Measurements from ENCODE around the gene LEKR1.
"Not testable (repeated sequence)": the region's sequence is repeated elsewhere in the genome, so short reads cannot be mapped to it uniquely, and the experiment has no call there.

Gene LEKR1

DNA sequence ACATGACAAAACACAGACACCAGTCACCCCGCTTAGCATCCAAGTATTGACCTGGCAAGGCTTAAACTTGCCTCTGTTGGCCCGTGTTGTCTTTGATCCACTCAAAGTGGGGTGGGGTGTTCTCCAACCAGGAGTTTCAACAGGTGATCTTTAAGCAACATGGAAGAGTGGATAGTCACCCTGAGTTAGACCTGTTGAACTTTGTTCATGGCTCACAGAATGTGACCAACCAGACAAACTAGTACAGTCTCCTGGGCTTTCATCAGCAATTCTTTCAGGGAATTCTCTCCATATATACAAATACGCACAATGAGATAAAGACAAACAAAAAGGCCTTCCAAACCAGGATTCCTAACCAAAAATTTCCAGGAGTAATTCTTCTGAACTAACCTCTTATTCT, 11.9 kb downstream of the LEKR1 start:
- DNase-seq = no peak

DNA sequence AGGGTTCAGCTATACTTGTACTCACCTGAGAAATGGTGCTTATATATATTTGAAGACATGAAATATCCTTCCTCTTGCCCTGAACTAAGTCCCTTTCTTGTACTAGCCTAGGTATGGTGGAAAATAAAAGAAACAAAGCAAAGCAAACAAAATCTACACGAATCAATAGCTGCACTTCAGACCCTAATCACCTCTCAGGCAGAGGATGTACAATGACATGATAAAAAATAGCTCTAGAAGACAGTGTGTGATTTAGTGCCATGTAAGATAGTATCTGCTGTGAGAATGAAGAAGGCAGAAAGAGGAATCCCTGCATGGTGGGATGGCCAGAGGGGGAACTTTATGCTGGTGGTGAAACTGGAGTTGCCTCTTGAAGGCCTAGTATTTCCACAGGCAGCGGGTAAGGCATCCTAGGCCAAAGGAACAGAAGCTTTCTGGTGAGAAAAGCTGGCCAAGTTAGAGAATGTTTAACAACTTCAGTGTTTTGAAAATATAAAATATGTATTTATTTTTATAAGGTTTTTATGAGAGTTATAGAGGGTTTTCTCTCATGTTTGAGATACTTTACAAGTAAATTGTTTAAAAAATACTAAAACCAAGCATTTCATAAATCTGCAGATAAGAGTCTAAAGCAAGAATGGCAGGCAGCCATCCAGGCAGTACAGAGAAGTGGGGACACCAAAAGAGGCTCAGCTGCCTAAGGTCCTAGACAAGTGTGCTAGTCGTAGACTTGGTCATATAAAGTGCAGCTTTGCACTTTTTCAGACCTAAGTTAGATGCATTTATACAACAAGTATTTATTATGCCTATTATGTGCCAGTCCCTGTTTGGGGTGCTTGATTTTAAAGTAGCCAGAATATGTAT, 14.9 kb downstream of the LEKR1 start:
- no peak for DNase-seq

DNA sequence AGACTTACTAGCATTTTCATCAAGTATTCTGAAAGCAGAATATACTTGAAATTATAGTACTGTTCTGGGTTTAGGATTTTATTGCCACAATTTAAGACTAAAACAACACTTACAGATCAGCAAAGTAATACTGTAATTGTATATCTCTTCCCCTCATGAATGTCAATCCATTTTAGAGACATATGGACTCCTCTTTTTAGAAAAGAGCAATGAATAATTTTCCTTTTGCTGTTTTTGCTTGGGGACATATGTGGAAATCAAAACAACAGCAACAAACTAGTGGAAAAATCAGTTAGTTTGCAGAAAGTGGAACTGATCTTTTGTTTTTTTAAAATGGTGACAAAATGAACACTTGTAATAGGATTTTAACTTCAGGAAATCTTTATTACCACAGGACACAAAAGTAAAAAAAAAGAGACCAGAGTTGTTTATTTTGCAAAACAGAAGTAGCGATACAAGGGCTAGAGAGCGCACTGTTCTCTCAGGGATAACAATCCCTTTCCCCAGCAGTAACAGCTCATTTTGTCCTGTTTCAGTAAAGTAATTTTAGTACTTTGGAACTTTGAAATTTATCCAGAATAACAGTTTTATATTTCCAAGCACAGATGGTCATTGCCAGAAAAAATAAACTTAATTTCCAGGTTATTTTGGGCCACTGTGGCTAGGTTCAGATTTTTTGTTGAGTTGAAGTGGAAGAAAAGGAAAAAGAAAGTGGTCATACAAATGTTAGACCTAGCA, 17.1 kb downstream of the LEKR1 start:
- no peak for DNase-seq

DNA sequence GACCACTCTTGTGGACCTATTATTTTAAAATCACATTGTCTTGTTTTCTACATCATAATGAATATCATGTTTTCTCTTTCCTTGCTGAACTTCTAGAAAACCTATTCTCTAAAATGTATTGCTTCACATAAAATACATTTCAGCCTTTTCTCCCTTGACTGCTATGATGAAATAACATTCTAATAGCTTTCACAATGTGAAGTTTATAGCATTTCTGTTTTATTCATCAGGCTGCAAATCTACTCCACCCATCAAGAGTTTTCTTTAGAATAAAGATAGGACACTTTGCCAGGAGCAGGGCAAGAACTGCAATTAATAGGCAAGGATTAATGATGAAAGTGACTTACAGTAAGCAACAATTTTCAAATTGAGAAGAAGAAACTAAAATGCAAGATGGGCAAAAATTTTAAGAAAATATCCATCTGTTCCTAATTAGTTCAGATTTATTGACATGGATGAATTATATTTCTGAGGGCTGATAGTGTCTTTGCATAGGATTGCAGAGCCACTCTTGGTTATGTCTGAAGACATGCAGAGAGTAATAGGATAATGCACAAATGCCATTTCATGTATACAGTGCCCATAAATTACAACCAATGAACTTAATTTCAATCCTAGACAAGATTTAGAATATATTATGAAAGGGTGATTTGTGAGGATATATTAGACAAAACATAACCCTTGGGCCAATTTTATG, 21.7 kb downstream of the LEKR1 start:
- DNase-seq = no peak

DNA sequence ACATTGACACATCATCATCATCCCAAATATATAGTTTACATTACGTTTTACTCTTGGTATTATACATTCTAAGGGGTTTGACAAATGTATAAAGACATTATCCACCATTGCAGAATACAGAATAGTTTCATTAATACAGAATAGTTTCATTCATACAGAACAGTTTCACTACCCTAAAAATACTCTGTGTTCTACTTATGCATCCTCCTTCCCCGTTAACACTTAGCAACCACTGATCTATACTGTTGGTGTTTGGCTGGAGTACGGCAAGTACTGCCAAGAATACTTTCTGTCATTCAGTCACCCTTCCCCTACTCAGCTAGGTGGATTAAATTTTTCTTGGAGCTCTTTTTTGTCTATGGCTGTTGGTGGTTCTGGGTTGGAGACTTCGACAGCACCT, 33.4 kb downstream of the LEKR1 start:
- no peak for DNase-seq

DNA sequence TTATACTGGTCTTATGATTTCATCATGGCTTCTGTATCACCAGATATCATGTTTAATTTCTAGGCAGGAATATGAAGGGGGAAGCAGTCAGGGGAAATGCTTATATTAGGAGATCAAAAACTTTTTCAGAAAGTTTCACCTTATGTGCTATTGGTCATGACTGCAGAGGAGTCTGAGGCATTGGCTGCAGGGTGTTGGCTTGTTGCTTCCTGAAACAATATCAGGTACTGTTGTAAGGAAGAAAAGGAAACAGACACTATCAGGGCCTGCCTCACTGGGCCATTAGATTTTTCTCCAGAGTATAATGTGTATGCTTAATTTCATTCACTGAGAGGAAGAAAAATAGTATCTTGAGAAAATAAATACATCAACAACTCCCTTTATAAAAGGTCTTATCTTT, 34.7 kb downstream of the LEKR1 start:
- DNase-seq = no peak

DNA sequence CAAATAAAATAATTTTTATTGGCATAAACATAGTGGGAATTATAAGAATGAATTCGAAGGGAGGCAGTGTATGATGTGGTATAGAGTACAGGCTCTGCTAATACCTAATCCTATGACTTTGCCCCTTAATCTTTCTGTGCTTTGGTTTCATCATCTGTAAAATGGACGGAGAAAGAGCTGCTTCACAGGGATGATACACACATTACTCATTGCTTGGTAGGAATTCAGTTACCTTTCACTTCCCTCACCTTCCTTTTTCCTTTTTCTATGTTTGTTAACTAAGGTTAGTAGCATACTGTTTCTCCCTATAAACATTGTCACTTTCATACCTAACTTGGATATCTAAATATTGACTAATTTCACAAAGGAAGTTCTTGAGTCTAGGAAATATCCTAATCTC, 36.2 kb downstream of the LEKR1 start:
- DNase-seq = no peak

DNA sequence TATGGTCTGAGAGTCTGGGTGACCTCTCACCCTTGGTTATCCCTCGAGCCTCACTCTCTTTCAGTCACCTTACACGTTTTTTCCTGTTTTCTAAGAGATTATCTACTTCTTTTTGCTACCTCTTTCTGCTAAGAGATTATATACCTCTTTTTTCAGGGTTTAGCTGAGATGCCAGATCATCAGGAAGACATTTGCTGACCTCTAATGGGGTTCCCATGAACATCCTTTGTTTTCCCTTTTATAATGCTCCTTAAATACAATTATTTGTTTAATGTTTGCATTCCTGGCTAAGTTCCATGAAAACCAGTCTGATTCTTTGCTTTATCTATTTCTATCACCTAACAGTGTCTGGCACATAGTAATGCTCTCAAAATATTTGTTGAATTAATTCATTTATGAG, 39.6 kb downstream of the LEKR1 start:
- no peak for DNase-seq

DNA sequence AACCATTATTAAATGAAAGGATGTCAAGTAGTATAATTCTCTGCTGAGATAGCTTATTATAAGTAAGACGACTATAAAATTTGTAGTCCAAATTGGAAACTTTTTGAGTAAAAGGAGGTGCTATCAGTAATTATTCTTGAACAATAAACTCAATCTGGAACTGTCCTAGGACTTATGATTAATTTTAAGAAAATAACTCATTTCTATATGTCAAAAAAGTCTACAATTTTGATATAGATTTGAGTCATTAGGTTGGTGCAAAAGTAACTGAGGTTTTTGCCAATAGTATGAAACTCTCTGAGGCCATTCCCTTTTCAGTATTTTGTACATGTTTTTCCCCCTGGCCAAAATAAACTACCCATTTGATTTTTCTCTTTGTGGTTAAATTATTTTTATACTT, 41.0 kb downstream of the LEKR1 start:
- DNase-seq = no peak

DNA sequence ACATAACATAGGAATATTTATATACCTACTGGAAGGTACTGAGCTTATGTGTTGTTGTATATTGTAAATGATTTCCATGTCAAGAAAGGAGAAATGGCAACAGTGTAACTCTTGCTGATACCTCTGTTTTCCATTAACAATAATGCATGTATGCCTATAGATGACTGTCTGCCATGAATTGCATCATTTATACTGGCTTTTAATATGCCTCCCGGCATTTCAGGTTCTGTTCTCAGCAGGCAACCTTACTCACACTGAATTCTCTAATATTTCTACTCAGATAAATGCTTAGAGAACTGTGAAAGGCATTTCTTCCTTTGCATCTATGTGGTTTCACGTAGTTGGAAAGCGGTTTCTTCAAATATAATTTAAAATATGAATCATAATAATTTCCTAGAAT, 41.8 kb downstream of the LEKR1 start:
- no peak for DNase-seq

DNA sequence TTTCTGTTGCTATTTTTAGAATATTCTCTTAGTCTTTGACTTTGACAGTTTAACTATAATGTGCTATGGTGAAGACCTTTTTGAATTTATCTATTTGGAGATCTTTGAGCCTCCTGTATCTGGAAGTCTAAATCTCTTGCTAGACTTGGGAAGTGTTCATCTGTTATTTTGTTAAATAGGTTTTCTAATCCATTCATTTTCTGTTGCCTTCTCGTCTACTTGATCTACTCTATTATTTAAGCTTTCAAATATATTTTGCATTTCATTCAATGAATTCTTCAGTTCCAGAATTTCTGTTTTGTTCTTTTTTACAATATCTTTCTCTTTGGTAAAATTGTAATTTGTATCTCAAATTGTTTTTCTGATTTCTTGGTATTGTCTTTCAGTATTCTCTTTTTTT, 47.8 kb downstream of the LEKR1 start:
- no peak for DNase-seq

DNA sequence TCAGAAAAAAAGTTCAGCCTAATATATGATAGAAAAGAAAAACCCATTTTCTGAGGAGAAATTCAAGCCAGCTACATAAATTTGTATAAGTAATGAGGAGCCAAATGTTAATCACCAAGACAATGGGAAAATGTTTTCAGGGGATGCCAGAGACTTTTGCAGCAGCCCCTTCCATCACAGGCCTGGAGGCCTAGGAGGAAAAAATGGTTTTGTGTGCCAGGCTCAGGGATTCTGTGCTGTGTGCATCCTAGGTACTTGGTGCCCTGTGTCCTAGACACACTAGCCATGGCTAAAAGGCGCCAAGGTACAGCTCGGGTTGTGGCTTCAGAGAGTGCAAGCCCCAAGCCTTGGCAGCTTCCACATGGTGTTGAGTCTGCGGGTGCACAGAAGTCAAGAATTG, 53.3 kb downstream of the LEKR1 start:
- DNase-seq = not testable (repeated sequence)

DNA sequence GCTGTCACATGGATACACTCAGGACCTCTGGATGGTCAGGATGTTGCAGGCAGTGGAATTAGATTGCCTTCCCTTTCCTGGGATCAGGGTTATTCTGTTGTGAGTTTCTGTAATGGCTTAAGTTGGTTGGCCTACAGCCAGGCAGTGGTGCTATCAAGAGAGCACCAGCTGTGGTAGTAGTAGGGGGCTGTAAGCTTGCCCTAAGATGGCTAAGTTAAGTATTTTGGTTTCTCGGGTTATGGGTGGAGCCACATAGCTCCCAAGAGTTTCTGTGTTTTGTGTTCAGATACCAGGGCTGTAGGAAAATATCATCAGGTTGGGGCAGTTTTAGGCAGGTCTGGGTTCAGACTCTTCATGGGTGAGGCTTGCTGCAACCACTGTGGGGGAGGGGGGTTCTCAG, 59.6 kb downstream of the LEKR1 start:
- no peak for DNase-seq

DNA sequence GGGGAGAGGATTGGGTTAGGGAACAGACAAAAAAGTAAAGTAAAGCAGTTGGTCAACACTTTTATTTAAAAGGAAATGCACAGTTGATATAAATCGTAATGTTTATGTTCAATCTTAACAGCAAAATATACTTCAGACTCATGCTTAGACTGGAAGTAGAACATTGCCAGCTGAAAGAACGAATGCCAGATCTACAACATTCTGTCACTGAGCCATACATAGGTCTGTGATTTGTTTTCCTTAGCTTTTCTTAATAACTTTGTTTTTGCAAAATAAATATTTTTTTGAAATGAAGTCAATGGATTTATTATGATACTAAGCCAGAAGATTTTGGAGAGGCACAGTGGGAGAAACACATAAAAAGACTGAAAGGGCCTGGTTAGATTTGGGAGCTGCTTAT, 62.0 kb downstream of the LEKR1 start:
- no peak for DNase-seq

DNA sequence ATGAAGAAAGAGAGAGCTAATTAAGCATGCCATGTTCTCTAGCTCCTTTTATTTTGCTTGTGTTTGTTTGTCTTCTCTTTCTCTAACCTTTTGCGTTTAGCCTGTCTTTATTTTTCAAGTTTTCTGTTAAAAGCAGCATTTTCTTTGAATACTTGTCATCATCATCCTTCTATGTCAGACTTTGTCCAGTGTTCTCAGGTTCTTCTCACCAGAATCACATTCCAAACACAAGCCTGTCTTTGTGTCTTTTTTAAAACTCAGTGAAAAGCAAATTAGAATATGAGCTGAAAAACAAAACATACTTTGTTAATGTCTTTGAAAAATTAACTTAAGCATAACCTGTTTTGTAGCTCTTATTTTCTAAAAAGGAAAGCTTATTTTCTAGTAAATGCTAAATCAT, 62.4 kb downstream of the LEKR1 start:
- DNase-seq = no peak

DNA sequence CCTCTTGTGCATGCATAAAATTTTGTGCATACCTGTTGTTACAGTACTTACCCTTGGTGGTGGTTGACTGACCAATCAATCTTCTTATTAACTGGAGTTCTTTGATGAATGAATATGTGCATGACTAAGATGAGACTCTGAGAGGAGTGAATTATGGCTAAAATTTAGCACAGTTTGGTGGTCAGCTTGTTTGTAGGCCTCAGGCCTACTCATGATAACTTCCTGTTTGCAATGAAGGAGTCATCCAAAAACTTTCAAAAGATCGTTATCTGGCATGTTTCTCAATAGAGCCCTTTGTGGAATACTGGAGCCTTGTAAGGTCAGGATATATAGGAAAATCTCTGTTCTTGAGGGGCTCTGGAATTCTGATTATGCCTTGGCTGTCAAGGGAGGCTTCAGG, 66.5 kb downstream of the LEKR1 start:
- no peak for DNase-seq

DNA sequence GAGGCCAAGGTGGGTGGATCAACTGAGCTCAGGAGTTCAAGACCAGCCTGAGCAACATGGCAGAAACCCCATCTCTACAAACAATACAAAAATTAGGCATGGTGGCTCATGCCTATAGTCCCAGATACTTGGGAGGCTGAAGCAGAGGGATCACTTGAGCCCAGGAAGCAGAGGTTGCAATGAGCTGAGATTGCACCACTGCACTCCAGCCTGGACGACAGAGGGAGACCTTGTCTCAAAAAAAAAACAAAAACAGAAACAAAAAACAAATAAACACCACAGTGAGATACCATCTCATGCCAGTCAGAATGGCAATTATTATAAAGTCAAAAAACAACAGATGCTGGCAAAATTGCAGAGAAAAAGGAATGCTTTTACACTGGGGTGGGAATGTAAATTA, 69.2 kb downstream of the LEKR1 start:
- not testable (repeated sequence) for DNase-seq

DNA sequence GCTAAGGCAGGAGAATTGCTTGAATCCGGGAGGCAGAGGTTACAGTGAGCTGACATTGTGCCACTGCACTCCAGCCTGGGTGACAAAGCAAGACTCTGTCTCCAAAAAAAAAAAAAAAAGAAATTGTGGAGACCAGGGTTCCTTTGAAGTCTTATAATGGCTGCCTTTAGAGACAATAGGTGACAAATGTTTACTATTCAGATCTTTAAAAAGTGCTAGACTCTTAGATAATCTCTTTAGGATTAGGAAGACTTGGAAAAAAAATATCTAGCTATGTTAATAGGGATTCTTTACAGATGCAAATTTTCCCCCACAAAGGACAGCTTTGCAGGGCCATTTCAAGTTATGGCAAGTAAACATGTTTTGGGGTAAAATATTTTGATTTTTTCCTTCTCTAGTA, 71.7 kb downstream of the LEKR1 start:
- not testable (repeated sequence) for DNase-seq

DNA sequence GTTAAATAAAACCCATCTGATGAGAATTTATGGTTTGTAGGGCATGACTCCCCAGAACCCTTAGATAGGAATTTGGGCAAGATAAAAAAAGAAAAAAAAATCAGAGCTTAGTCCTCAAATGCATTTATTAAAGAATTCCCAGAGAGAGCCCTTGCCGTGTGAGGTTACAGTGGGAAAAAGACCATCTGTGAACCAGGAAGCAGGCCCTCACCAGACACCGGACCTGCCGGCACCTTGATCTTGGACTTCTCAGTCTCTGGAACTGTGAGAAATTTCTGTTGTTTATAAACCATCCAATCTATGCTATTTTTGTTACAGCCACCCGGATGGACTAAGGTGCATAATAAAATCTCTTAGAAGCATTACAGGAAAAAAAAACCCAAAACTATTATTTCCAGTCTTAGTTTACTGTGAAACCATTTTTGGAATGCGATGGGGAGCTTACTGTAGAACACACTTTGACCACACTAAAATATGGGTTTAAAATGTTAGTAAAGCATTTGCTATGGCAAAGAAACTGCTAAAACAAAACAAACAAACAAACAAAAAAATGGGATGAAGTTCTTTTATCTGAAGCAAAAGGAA, 72.2 kb downstream of the LEKR1 start:
- no peak for DNase-seq

DNA sequence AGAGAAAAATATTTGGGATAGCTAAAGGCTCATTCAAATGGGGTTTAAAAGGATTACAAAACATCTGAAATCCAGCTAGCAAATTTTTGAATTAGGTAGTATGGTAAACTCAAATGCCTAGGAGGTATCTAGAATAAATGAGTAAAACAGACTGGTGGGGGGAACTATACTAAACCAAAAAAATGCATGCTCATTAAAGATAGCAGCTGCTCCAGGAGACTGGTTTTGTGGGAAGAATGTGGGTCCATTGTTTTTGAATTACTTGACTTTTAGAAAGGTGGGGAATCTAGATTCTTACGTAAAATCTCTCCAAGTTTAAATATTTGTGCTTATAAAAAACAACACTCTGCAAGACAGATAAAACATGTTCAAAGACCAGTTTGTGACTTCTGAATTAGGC, 73.8 kb downstream of the LEKR1 start:
- DNase-seq = no peak

DNA sequence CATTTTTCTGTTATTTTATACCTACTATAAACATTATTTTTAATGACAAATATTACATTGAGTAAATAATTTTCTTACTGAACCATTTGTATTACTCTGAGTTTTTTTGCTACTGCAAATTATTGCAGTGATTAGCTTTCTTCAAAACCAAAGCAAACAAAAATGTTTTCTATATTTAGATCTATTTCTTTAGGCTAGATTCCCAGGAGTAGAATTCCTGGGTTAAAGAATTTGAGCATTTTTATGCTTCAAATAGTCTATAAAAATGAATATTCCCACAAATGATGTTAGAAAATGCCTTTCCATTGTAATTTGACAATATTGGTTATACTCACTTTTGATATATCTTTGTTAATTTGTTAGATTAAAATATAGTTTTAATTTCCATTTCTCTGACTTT, 76.8 kb downstream of the LEKR1 start:
- DNase-seq = no peak

DNA sequence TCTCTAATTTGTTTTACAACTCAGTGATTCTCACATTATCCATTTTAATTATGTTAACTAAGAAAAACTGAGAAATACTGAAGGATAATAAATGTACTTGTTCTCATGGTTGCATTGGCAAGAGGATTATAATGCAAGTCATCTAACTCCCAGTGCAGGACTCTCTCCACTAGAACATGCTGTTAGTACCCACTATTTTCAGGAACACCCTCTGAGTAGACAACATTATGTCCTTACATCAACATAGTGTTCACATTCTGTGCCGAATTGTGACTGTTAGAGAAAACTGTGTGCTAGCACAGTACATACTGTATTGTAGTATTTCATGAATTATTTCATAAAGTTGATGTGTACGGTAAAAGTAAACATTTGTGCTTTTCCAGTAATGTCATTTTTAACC, 80.1 kb downstream of the LEKR1 start:
- no peak for DNase-seq

DNA sequence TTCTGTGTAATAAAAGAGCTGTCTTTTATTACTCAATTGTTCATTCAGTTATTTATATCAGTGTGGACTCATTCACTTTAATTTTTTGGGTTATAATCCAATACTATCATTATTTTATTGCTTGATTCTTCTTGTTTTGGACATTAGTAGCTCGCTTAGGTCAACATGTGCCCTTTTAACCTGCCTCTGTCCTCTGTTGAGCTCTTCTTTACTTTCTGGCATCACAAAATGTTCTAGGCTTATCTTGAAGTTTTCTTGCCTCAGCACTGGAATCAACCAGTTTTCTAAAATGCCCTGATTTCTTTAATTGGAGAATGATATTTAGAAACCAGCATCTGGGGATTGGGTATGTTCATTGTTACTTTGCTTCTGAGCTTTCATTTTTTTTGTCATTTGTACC, 82.2 kb downstream of the LEKR1 start:
- no peak for DNase-seq

DNA sequence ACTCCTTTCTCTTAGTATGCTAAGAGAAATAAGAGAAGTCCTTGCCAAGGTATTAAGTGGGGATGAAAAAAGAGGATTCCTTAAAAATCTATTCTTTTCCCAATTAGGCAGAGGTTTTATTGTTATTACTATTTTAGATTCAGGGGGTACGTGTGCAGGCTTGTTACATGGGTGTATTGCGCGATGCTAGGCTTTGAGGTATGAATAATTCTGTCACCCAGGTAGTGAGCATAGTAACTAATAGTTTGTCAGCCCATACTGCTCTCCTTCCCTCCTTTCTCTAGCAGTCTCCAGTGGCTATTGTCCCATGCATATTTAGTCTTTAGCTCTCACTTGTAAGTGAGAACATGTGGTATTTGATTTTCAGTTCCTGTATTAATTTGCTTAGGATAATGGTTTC, 83.9 kb downstream of the LEKR1 start:
- DNase-seq = no peak
